Coronary artery (tissue), 2 donors: ENCODE data around the gene LAMP2.

ENCODE experiments used
- DNase-seq: peaks from one replicate; pipeline ENCODE4 v3.0.0-alpha.2; 2017; ENCODE audit warnings: low spot score
- H3K27ac ChIP-seq, 2 donors: fragments of 200-600 bp; sonication (generic); one replicate each; pipeline ENCODE4 v1.5.1; 2016 to 2019
- H3K4me3 ChIP-seq: fragments of 200-600 bp; sonication (generic); 2 replicates; pipeline ENCODE4 v1.5.1; 2016; ENCODE audit warnings: mild to moderate bottlenecking, moderate library complexity
- TF ChIP-seq, protein P1 (sequence below): fragments of 200-600 bp; sonication (generic); IDR thresholded peaks from one replicate; pipeline ENCODE4 v1.5.1; 2019; ENCODE audit warnings: antibody characterized with exemption

LAMP2 gene

GRCh38 chrX:120456973-120457372 lies 12.1 kb downstream of the LAMP2 start:
- Histone ChIP-seq H3K4me3 (no peak overlapping the region), H3K27ac (no peak overlapping the region)
- TF ChIP-seq, protein P1, sequence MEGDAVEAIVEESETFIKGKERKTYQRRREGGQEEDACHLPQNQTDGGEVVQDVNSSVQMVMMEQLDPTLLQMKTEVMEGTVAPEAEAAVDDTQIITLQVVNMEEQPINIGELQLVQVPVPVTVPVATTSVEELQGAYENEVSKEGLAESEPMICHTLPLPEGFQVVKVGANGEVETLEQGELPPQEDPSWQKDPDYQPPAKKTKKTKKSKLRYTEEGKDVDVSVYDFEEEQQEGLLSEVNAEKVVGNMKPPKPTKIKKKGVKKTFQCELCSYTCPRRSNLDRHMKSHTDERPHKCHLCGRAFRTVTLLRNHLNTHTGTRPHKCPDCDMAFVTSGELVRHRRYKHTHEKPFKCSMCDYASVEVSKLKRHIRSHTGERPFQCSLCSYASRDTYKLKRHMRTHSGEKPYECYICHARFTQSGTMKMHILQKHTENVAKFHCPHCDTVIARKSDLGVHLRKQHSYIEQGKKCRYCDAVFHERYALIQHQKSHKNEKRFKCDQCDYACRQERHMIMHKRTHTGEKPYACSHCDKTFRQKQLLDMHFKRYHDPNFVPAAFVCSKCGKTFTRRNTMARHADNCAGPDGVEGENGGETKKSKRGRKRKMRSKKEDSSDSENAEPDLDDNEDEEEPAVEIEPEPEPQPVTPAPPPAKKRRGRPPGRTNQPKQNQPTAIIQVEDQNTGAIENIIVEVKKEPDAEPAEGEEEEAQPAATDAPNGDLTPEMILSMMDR = no peak
- DNase-seq = no peak

DNA sequence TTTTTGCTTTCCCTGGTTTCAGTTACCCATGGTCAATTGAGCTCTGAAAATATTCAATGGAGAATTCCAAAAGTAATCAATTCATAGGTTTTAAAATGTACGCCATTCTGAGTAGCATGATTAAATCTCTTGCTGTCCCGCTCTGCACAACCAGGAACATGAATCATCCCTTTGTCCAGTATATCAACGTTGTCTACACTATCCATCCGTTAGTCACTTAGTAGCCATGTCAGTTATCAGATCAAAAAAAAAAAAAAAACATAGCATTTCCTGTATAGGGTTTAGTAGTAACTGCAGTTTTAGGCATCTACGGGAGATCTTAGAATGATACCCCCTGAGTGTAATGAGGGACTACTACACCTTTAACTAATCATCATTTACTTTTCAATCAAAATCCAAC lies 15.1 kb downstream of the LAMP2 start:
- TF ChIP-seq, protein P1 = no peak
- no peak overlapping the region for H3K27ac ChIP-seq
- no peak overlapping the region for H3K4me3 ChIP-seq
- no peak for DNase-seq

DNA sequence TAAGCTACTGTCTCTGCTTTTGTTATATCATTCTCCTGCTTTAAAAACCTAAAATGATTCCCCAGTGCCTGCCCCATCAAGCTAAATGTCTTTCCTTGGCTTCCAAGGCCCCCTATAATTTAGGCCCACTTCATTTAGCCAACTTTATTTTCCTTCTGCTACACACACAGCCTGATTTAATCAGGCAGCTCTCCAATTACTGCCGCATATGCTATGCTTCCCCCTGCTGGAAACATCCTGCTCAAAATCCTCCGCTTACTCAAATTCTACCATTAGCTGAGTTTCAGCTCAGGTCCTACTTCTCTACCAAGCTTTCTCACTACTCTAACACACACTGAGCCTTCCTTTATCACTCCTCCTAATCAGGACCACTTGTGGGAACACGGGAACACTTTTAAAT lies 17.0 kb downstream of the LAMP2 start:
- no peak for DNase-seq
- TF ChIP-seq, protein P1 = no peak
- Histone ChIP-seq H3K4me3 (no peak overlapping the region), H3K27ac (no peak overlapping the region)

- H3K27ac ChIP-seq = no peak overlapping the region
- TF ChIP-seq, protein P1 = no peak
- H3K4me3 ChIP-seq = no peak overlapping the region
- no peak for DNase-seq
These were observed 18.9 kb downstream of the LAMP2 start for GRCh38 chrX:120450163-120450562.

- TF ChIP-seq, protein P1 = no peak
- Histone ChIP-seq H3K27ac (no peak overlapping the region), H3K4me3 (no peak overlapping the region)
- DNase-seq = no peak
These were observed 22.6 kb downstream of the LAMP2 start for GRCh38 chrX:120446498-120446897.

DNA sequence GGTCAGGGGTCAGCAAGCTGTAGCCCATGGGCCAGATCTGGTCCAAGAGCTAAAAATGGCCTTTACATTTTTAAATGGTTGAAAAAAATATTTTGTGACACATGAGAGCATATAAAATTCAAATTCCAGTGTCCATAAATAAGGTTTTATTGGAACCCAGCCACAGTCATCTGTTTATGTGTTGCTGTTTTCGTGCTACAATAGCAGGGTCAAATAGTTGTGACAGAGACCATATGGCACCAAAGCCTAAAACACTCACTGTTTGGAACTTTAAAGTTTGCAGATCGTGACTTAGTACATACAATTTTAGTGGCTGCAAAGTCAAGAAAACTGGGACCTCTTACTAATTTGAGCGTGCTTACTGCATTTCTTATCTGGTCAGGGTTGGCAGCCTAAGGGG lies 29.2 kb downstream of the LAMP2 start:
- no peak for DNase-seq
- H3K27ac ChIP-seq = no peak overlapping the region
- no peak overlapping the region for H3K4me3 ChIP-seq
- TF ChIP-seq, protein P1 = no peak

GRCh38 chrX:120429776-120430540 lies 39.1 kb downstream of the LAMP2 start:
- TF ChIP-seq, protein P1 = no peak
- no peak overlapping the region for H3K4me3 ChIP-seq
- DNase-seq = no peak
- H3K27ac ChIP-seq = no peak overlapping the region
